GM23338 (cell line): ENCODE results near the gene TMEM179. TPM values are rescaled to one million over a fixed set of nuclear protein-coding genes. Genes with fewer than 3 reads are reported as not detected.

ENCODE experiments used
- ATAC-seq: fragments of 200-7000 bp; cut with Tn5 transposase; 3 replicates; pipeline ENCODE4 v1.9.1; 2020
- DNase-seq: peaks from one replicate; pipeline ENCODE4 v3.0.0-alpha.2; 2015; ENCODE audit warnings: low spot score
- H2AFZ ChIP-seq: fragments of 200-600 bp; sonication (generic); 2 replicates; pipeline ENCODE4 v1.8.0; 2016; ENCODE audit warnings: antibody characterized with exemption, mild to moderate bottlenecking, moderate library complexity
- H3F3A ChIP-seq: fragments of 200-600 bp; sonication (generic); replicated peaks from 2 replicates; pipeline ENCODE4 v1.8.0; 2017; ENCODE audit warnings: antibody characterized with exemption, mixed run types, low read depth
- H3K27ac ChIP-seq: fragments of 200-600 bp; sonication (generic); 2 replicates; pipeline ENCODE4 v1.6.1; 2016; ENCODE audit warnings: low read depth
- H3K27me3 ChIP-seq: fragments of 200-600 bp; sonication (generic); 2 replicates; pipeline ENCODE4 v1.8.0; 2016; ENCODE audit warnings: mild to moderate bottlenecking, mixed run types, moderate library complexity; ENCODE audit not compliant: insufficient read depth
- H3K36me3 ChIP-seq: fragments of 200-600 bp; sonication (generic); 2 replicates; pipeline ENCODE4 v1.8.0; 2016; ENCODE audit warnings: mild to moderate bottlenecking; ENCODE audit not compliant: insufficient read depth
- H3K4me1 ChIP-seq: fragments of 200-600 bp; sonication (generic); 2 replicates; pipeline ENCODE4 v1.8.0; 2016; ENCODE audit warnings: mild to moderate bottlenecking, moderate library complexity; ENCODE audit not compliant: insufficient read depth
- H3K4me2 ChIP-seq: fragments of 200-600 bp; sonication (generic); 2 replicates; pipeline ENCODE4 v1.7.1; 2017; ENCODE audit warnings: mixed run types
- H3K4me3 ChIP-seq: fragments of 200-600 bp; sonication (generic); 2 replicates; pipeline ENCODE4 v1.6.1; 2016; ENCODE audit warnings: mixed run types
- H3K79me2 ChIP-seq: fragments of 200-600 bp; sonication (generic); replicated peaks from 2 replicates; pipeline ENCODE4 v1.8.0; 2017; ENCODE audit warnings: mild to moderate bottlenecking; ENCODE audit not compliant: insufficient read depth
- H3K9me2 ChIP-seq: fragments of 200-600 bp; sonication (generic); 2 replicates; pipeline ENCODE4 v1.8.0; 2017; ENCODE audit not compliant: insufficient read depth
- H4K20me1 ChIP-seq: fragments of 200-600 bp; sonication (generic); replicated peaks from 2 replicates; pipeline ENCODE4 v1.8.0; 2017; ENCODE audit warnings: mild to moderate bottlenecking; ENCODE audit not compliant: insufficient read depth
- H3K27ac Mint-ChIP-seq: 2 replicates; pipeline ENCODE4 v1.8.0; 2020; ENCODE audit warnings: inconsistent platforms, mild to moderate bottlenecking, moderate library complexity, mixed read lengths
- H3K27me3 Mint-ChIP-seq: 3 replicates; pipeline ENCODE4 v1.8.0; 2022; ENCODE audit warnings: low read depth, mild to moderate bottlenecking, moderate library complexity, mixed read lengths, inconsistent platforms; ENCODE audit not compliant: insufficient read depth, poor library complexity
- H3K36me3 Mint-ChIP-seq: 3 replicates; pipeline ENCODE4 v1.8.0; 2021; ENCODE audit warnings: low read depth, mild to moderate bottlenecking, inconsistent platforms, moderate library complexity, mixed read lengths
- H3K4me1 Mint-ChIP-seq: 3 replicates; pipeline ENCODE4 v1.8.0; 2020; ENCODE audit warnings: mild to moderate bottlenecking, inconsistent platforms, mixed read lengths
- H3K4me3 Mint-ChIP-seq: 3 replicates; pipeline ENCODE4 v1.8.0; 2021; ENCODE audit warnings: moderate library complexity, mild to moderate bottlenecking, inconsistent platforms, mixed read lengths
- H3K9me3 Mint-ChIP-seq: 3 replicates; pipeline ENCODE4 v1.8.0; 2020; ENCODE audit warnings: moderate library complexity, mild to moderate bottlenecking, inconsistent platforms, mixed read lengths
- CREB1 ChIP-seq: fragments of 250-450 bp; sonication (Bioruptor Pico); IDR thresholded peaks from 2 replicates; pipeline ENCODE4 v1.5.0; 2020; ENCODE audit warnings: low read depth, mild to moderate bottlenecking, moderate library complexity
- CTCF ChIP-seq, 2 experiments: fragments of 200-600 bp in 1 of 2; sonication (generic) in 1 of 2; conservative IDR thresholded peaks; 2 replicates each; pipeline versions ENCODE4 v1.5.1 to v1.6.1; 2016 to 2017; ENCODE audit warnings: antibody characterized with exemption in 2 of 2, low read depth in 2 of 2, mild to moderate bottlenecking in 2 of 2, moderate library complexity in 1 of 2
- EZH2 ChIP-seq: fragments of 200-600 bp; sonication (generic); IDR thresholded peaks from one replicate; pipeline ENCODE4 v1.8.0; 2017; ENCODE audit warnings: antibody characterized with exemption, mild to moderate bottlenecking, low read depth; ENCODE audit not compliant: unreplicated experiment
- EZH2phosphoT487 ChIP-seq: fragments of 200-600 bp; sonication (generic); IDR thresholded peaks from one replicate; pipeline ENCODE4 v1.8.1; 2018; ENCODE audit warnings: antibody characterized with exemption; ENCODE audit not compliant: unreplicated experiment
- POLR2AphosphoS5 ChIP-seq: IDR thresholded peaks from 2 replicates; pipeline ENCODE4 v1.6.1; 2016; ENCODE audit warnings: antibody characterized with exemption, low read depth
- polyA plus RNA-seq: library from polyadenylated mRNA; unstranded; fragments of >200 nt; fragmentation: Nextera tagmentation; extraction: Ambion mirVana; gene quantifications from 2 replicates; pipeline ENCODE4 v1.2.1, GENCODE V29; 2016
- total RNA-seq: library from RNA; depleted of rRNA; stranded (reverse); fragments of >200 nt; shearing (Covaris generic); gene quantifications from 2 replicates; pipeline ENCODE4 v1.2.3, GENCODE V29; 2014
- TF ChIP-seq, protein P1 (sequence below): IDR thresholded peaks from 2 replicates; pipeline ENCODE4 v1.6.1; 2016; ENCODE audit warnings: antibody characterized with exemption
- TF ChIP-seq, protein P2 (sequence below): IDR thresholded peaks from one replicate; pipeline ENCODE4 v1.6.1; 2018; ENCODE audit warnings: antibody characterized with exemption; ENCODE audit not compliant: unreplicated experiment

Gene TMEM179
- total and polyA plus RNA-seq, 2 experiments from 2014 or later, result 1.0 to 4.8 TPM

DNA sequence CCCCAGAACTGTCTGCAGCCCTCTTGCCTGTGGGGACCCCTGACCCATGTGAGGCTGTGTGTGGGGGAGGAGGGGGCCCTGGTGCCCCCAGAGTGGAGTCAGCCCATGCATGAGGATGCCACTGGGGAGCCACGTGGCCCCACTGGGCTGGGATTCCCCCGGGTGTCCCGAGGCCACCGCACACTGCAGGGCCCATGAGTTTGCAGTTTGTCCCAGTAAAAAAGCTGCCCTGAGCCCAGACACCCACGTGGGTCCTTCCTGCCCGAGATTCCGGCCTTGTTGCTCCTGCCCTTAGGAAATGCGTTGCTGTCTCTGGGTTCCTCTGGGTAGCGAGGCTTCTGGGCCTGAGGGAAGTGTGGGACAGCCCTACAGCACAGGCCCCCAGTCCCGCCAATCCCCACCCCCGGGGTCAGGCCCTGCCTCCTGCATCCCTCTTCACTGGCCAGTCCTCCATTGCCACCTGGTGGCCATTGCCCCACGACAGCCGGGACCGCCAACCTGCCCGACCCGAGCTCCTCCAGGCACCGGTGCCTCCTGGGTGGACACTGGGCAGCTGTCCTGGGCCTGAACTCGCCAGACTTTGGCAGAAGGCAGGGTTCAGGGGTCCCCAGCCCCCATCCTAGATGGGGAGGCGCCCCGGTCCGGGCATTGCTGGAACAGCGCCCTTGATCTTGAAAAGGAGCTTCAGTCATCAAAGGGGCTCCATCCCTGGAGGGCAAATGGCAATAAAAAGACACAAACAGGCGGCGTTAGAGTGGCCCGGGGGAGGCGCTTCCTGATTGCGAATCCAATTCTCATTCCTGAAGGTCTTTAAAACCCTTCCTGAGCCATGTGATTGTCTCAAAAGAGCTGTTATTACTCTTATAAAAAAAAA is 40.6 kb downstream of the TMEM179 start:
- no peaks in the 10 kb centered on the region for H3K9me2 ChIP-seq
- Mint-ChIP-seq H3K36me3 (no peaks in the 10 kb centered on the region), H3K27ac (no peak overlapping the region), H3K27me3 (peaks cover 13% of the 10 kb centered on the region), H3K4me1 (peaks cover 4% of the 10 kb centered on the region; the same call in 2 of the 3 replicates), H3K4me3 (no peak overlapping the region), H3K9me3 (no peaks in the 10 kb centered on the region)
- peak; percentile 94 for ATAC-seq
- TF ChIP-seq CREB1 (CRISPR knock-in tag), result no peak
- TF ChIP-seq, protein P1, sequence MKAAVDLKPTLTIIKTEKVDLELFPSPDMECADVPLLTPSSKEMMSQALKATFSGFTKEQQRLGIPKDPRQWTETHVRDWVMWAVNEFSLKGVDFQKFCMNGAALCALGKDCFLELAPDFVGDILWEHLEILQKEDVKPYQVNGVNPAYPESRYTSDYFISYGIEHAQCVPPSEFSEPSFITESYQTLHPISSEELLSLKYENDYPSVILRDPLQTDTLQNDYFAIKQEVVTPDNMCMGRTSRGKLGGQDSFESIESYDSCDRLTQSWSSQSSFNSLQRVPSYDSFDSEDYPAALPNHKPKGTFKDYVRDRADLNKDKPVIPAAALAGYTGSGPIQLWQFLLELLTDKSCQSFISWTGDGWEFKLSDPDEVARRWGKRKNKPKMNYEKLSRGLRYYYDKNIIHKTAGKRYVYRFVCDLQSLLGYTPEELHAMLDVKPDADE, result no peak
- TF ChIP-seq, protein P2, sequence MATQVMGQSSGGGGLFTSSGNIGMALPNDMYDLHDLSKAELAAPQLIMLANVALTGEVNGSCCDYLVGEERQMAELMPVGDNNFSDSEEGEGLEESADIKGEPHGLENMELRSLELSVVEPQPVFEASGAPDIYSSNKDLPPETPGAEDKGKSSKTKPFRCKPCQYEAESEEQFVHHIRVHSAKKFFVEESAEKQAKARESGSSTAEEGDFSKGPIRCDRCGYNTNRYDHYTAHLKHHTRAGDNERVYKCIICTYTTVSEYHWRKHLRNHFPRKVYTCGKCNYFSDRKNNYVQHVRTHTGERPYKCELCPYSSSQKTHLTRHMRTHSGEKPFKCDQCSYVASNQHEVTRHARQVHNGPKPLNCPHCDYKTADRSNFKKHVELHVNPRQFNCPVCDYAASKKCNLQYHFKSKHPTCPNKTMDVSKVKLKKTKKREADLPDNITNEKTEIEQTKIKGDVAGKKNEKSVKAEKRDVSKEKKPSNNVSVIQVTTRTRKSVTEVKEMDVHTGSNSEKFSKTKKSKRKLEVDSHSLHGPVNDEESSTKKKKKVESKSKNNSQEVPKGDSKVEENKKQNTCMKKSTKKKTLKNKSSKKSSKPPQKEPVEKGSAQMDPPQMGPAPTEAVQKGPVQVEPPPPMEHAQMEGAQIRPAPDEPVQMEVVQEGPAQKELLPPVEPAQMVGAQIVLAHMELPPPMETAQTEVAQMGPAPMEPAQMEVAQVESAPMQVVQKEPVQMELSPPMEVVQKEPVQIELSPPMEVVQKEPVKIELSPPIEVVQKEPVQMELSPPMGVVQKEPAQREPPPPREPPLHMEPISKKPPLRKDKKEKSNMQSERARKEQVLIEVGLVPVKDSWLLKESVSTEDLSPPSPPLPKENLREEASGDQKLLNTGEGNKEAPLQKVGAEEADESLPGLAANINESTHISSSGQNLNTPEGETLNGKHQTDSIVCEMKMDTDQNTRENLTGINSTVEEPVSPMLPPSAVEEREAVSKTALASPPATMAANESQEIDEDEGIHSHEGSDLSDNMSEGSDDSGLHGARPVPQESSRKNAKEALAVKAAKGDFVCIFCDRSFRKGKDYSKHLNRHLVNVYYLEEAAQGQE, result no peak
- peak; percentile 77 to 90 for TF ChIP-seq CTCF (conservative IDR thresholded peaks at IDR 0.05; ENCODE audit: low read depth in 2 of 2)
- H3K79me2 ChIP-seq, result no peaks in the 10 kb centered on the region
- H3K27me3 ChIP-seq, result no peaks in the 10 kb centered on the region
- H3K4me2 ChIP-seq, result no peak overlapping the region
- no peaks in the 10 kb centered on the region for H3K4me1 ChIP-seq
- H3K36me3 ChIP-seq, result no peaks in the 10 kb centered on the region
- H4K20me1 ChIP-seq, result no peaks in the 10 kb centered on the region
- H3K27ac ChIP-seq, result no peak overlapping the region
- peak; percentile 90 for DNase-seq
- H2AFZ ChIP-seq, result peak overlapping the region; percentile 91
- H3F3A ChIP-seq, result no peaks in the 10 kb centered on the region
- no peak overlapping the region for H3K4me3 ChIP-seq

DNA sequence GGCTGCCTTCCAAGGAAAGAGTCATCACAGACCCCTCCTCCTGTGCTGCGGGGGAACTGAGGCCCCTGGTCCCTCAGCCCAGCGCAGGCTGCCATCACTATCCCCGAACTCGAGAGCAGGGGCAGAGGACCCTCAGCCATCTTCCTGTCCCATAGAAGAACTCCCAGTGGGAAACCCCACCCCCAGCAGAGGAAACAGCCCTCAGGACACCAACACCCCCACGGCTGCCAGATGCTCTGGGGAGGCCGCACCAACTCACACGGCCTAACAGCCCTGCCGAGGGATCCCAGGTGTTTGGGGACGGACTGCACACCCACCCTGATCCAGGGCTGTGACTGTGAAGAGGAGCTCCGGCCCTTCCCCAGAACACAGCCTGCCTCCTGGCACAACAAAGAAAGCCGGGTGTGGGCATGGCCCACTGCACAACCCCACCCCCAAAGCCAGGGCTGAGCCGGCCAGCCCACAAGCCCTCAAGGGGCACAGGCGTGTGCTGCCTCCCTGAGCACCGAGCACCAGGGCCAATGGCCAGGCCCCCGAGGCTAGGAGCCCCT is 41.3 kb downstream of the TMEM179 start:
- Histone ChIP-seq H4K20me1 (no peaks in the 10 kb centered on the region), H2AFZ (peak overlapping the region; percentile 91), H3K27ac (no peak overlapping the region), H3F3A (no peaks in the 10 kb centered on the region), H3K9me2 (no peaks in the 10 kb centered on the region), H3K36me3 (no peaks in the 10 kb centered on the region), H3K4me2 (no peak overlapping the region), H3K4me1 (no peaks in the 10 kb centered on the region), H3K79me2 (no peaks in the 10 kb centered on the region), H3K4me3 (no peak overlapping the region), H3K27me3 (no peaks in the 10 kb centered on the region)
- H3K27me3 Mint-ChIP-seq, result peaks cover 13% of the 10 kb centered on the region
- no peaks in the 10 kb centered on the region for H3K36me3 Mint-ChIP-seq
- no peak overlapping the region for H3K27ac Mint-ChIP-seq
- H3K9me3 Mint-ChIP-seq, result no peaks in the 10 kb centered on the region
- peaks cover 4% of the 10 kb centered on the region; the same call in 2 of the 3 replicates for H3K4me1 Mint-ChIP-seq
- DNase-seq, result no peak
- no peak overlapping the region for H3K4me3 Mint-ChIP-seq
- peak; percentile 21 for ATAC-seq
- TF ChIP-seq EZH2phosphoT487 (no peak), POLR2AphosphoS5 (no peak), CTCF (conservative IDR thresholded peaks at IDR 0.05; ENCODE audit: low read depth in 2 of 2) (no peak), EZH2 (no peak), CREB1 (CRISPR knock-in tag) (no peak)
- TF ChIP-seq, protein P1, result no peak
